HepG2 (cell line): Measurements from ENCODE around the gene NT5C. TPM values are rescaled to one million over a fixed set of nuclear protein-coding genes. Genes with fewer than 3 reads are reported as not detected.
A peak's percentile ranks its signal among the peaks of the same experiment; 100 is the strongest.
"Not testable (repeated sequence)": the region's sequence is repeated elsewhere in the genome, so short reads cannot be mapped to it uniquely, and the experiment has no call there.

ENCODE experiments used
- ATAC-seq: fragments of 200-7000 bp; cut with Tn5 transposase; 3 replicates; pipeline ENCODE4 v1.9.1; 2020; ENCODE audit warnings: mild to moderate bottlenecking, moderate library complexity
- BruUV-seq: library from RNA; stranded (reverse); fragments of 400-500 nt; replicated peaks from 2 replicates; lab custom pipeline; 2021; lab: Mats Ljungman, UMichigan
- CTCF ChIA-PET: fragments of 300-600 bp; formaldehyde crosslinking; extraction: SDS; loops from one replicate; lab custom pipeline; 2021; ENCODE audit warnings: low total read pairs, inconsistent platforms, low intra/inter-chr PET ratio; lab: Yijun Ruan, JAX
- POLR2A ChIA-PET: fragments of 350-600 bp; sonication (Branson Sonifier 250); formaldehyde crosslinking; loops from one replicate; lab custom pipeline; 2020; ENCODE audit warnings: antibody characterized with exemption, inconsistent platforms; lab: Yijun Ruan, JAX
- DNase-seq: peaks from one replicate; pipeline ENCODE4 v3.0.0-alpha.2; 2015; ENCODE audit warnings: low spot score
- FAIRE-seq: peaks from 3 replicates; lab custom pipeline; 2011; peaks lifted over from hg19 to GRCh38; lab: Jason Lieb, UNC
- H2AFZ ChIP-seq: one replicate; pipeline ENCODE4 v1.6.1; 2011; ENCODE audit warnings: low read length, inconsistent platforms
- H3K27ac ChIP-seq: fragments of 300-600 bp; 3 replicates; pipeline ENCODE4 v1.8.0; 2011; ENCODE audit warnings: mixed run types, mild to moderate bottlenecking, mixed read lengths, low read length, inconsistent platforms; ENCODE audit not compliant: insufficient read depth; ENCODE audit errors: extremely low read length
- H3K27me3 ChIP-seq, 2 experiments: fragments of 200-600 bp in 1 of 2; 2 replicates in 1 of 2; 3 replicates in 1 of 2; pipeline versions ENCODE4 v1.6.0 to v1.8.0; 2011; ENCODE audit warnings: low read length in 2 of 2, mild to moderate bottlenecking in 2 of 2, moderate library complexity in 2 of 2, inconsistent platforms in 1 of 2; ENCODE audit not compliant: insufficient read depth in 2 of 2, control insufficient read depth in 1 of 2
- H3K36me3 ChIP-seq, 2 experiments: fragments of 200-600 bp in 1 of 2; replicated peaks in 1 of 2; 2 replicates in 1 of 2; 3 replicates in 1 of 2; pipeline versions ENCODE4 v1.5.1 to v1.8.0; 2011; ENCODE audit warnings: low read length in 2 of 2, inconsistent platforms in 1 of 2; ENCODE audit not compliant: insufficient read depth in 2 of 2, control insufficient read depth in 1 of 2
- H3K4me1 ChIP-seq: 2 replicates; pipeline ENCODE4 v1.5.1; 2012; ENCODE audit warnings: low read length, inconsistent platforms; ENCODE audit not compliant: insufficient read depth
- H3K4me2 ChIP-seq: 2 replicates; pipeline ENCODE4 v1.6.0; 2011; ENCODE audit warnings: low read depth, low read length, inconsistent platforms
- H3K4me3 ChIP-seq, 3 experiments: fragments of 200-600 bp in 1 of 3; sonication (generic), shearing (Covaris generic) in 1 of 3; replicated peaks in 1 of 3; 2 replicates each; pipeline ENCODE4 v1.5.1; 2011 to 2016; ENCODE audit warnings: low read length in 3 of 3, inconsistent platforms in 2 of 3, low read depth in 2 of 3, mild to moderate bottlenecking in 2 of 3, control low read depth in 1 of 3, mixed read lengths in 1 of 3; ENCODE audit not compliant: insufficient read depth in 1 of 3
- H3K79me2 ChIP-seq: one replicate; pipeline ENCODE4 v1.6.1; 2011; ENCODE audit warnings: low read length, inconsistent platforms; ENCODE audit not compliant: insufficient read depth
- H3K9ac ChIP-seq: 2 replicates; pipeline ENCODE4 v1.6.0; 2011; ENCODE audit warnings: mild to moderate bottlenecking, low read depth, low read length, inconsistent platforms; ENCODE audit not compliant: insufficient read depth
- H3K9me3 ChIP-seq: 2 replicates; pipeline ENCODE4 v1.5.1; 2012; ENCODE audit warnings: mild to moderate bottlenecking, low read length
- H4K20me1 ChIP-seq: 2 replicates; pipeline ENCODE4 v1.6.0; 2011; ENCODE audit warnings: inconsistent platforms, mild to moderate bottlenecking, low read length, moderate library complexity; ENCODE audit not compliant: insufficient read depth
- ADNP ChIP-seq: sonication (generic); formaldehyde crosslinking; IDR thresholded peaks from 2 replicates; pipeline ENCODE4 v1.4.0; 2020; ENCODE audit warnings: missing genetic modification reagents
- GATAD2A ChIP-seq: IDR thresholded peaks from 2 replicates; pipeline ENCODE4 v1.6.1; 2016
- HDAC1 ChIP-seq: sonication (generic); formaldehyde crosslinking; IDR thresholded peaks from 2 replicates; pipeline ENCODE4 v1.5.1; 2020; ENCODE audit warnings: mild to moderate bottlenecking, missing genetic modification reagents
- KLF12 ChIP-seq: sonication (generic); formaldehyde crosslinking; IDR thresholded peaks from 2 replicates; pipeline ENCODE4 v1.4.0; 2020; ENCODE audit warnings: missing genetic modification reagents, borderline replicate concordance
- MED1 ChIP-seq: sonication (generic); formaldehyde crosslinking; IDR thresholded peaks from 2 replicates; pipeline ENCODE4 v1.4.0; 2020; ENCODE audit warnings: missing genetic modification reagents
- NBN ChIP-seq: fragments of 450-650 bp; conservative IDR thresholded peaks from 2 replicates; pipeline ENCODE4 v1.6.1; 2017
- SP5 ChIP-seq: IDR thresholded peaks from 2 replicates; pipeline ENCODE4 v1.6.1; 2016; ENCODE audit warnings: low read depth, borderline replicate concordance
- THYN1 ChIP-seq: sonication (generic); formaldehyde crosslinking; IDR thresholded peaks from 2 replicates; pipeline ENCODE4 v1.8.1; 2023; ENCODE audit warnings: low read depth, mild to moderate bottlenecking, moderate library complexity, missing genetic modification reagents, borderline replicate concordance
- TOE1 ChIP-seq: sonication (generic); formaldehyde crosslinking; IDR thresholded peaks from 2 replicates; pipeline ENCODE4 v1.4.0; 2020; ENCODE audit warnings: mild to moderate bottlenecking, missing genetic modification reagents
- ZNF383 ChIP-seq: sonication (generic); formaldehyde crosslinking; IDR thresholded peaks from 2 replicates; pipeline ENCODE4 v1.4.0; 2020; ENCODE audit warnings: missing genetic modification reagents, mild to moderate bottlenecking, borderline replicate concordance
- ZNF460 ChIP-seq: sonication (generic); formaldehyde crosslinking; IDR thresholded peaks from 2 replicates; pipeline ENCODE4 v1.5.1; 2020; ENCODE audit warnings: missing genetic modification reagents, mild to moderate bottlenecking, borderline replicate concordance
- ZNF670 ChIP-seq: sonication (generic); formaldehyde crosslinking; IDR thresholded peaks from 2 replicates; pipeline ENCODE4 v1.8.0; 2022; ENCODE audit warnings: mild to moderate bottlenecking, missing genetic modification reagents, borderline replicate concordance
- ZNF772 ChIP-seq: sonication (generic); formaldehyde crosslinking; IDR thresholded peaks from 2 replicates; pipeline ENCODE4 v1.5.0; 2020; ENCODE audit warnings: mild to moderate bottlenecking, missing genetic modification reagents
- ZNF839 ChIP-seq: sonication (generic); formaldehyde crosslinking; IDR thresholded peaks from 2 replicates; pipeline ENCODE4 v1.4.0; 2020; ENCODE audit warnings: missing genetic modification reagents, mild to moderate bottlenecking, borderline replicate concordance
- WGBS: methylation state at CpG from one replicate; pipeline ENCODE4 v1.1.6; 2017; ENCODE audit warnings: low lambda C conversion rate; 5-methylcytosine and 5-hydroxymethylcytosine counted together
- in situ Hi-C: cut with HindIII; loops from 2 replicates; pipeline ENCODE4 v1.10.0; 2017; ENCODE audit warnings: low pct_unique_long_range_greater_than_20kb; ENCODE audit not compliant: extremely low pct_ligation_motif_present
- intact Hi-C: fragments of 100-400 bp; cut with micrococcal nuclease; formaldehyde crosslinking; loops from one replicate; pipeline ENCODE4 v1.10.0; 2022; ENCODE audit not compliant: unreplicated experiment
- polyA plus RNA-seq, 8 experiments: library from polyadenylated mRNA; depleted of rRNA in 3 of 8; stranded (reverse) in 7 of 8; unstranded in 1 of 8; fragments of >200 nt; fragmentation: Illumina TruSeq in 4 of 8; extraction: Trizol in 4 of 8; gene quantifications; 2 replicates each; pipeline versions ENCODE4 v1.2.1 to v1.2.3, GENCODE V29; 2011 to 2016; ENCODE audit warnings: low read depth in 4 of 8, missing spikeins in 1 of 8, mixed read lengths in 1 of 8; ENCODE audit not compliant: insufficient read depth in 1 of 8
- total RNA-seq, 5 experiments: library from RNA; depleted of rRNA; stranded (reverse); fragments of >200 nt; fragmentation: Illumina TruSeq; extraction: Trizol; gene quantifications; 2 replicates each; pipeline ENCODE4 v1.2.3, GENCODE V29; 2016; ENCODE audit warnings: low read depth in 1 of 5
- TF ChIP-seq, protein P1 (sequence below): sonication (generic); formaldehyde crosslinking; IDR thresholded peaks from 2 replicates; pipeline ENCODE4 v1.4.0; 2020; ENCODE audit warnings: mild to moderate bottlenecking, missing genetic modification reagents
- TF ChIP-seq, protein P2 (sequence below): sonication (generic); formaldehyde crosslinking; IDR thresholded peaks from 2 replicates; pipeline ENCODE4 v1.4.0; 2020; ENCODE audit warnings: mild to moderate bottlenecking, missing genetic modification reagents, borderline replicate concordance
- TF ChIP-seq, protein P3 (sequence below): sonication (generic); formaldehyde crosslinking; IDR thresholded peaks from 2 replicates; pipeline ENCODE4 v1.4.0; 2020; ENCODE audit warnings: mild to moderate bottlenecking, missing genetic modification reagents

NT5C gene
- total and polyA plus RNA-seq, 2 of the 13 experiments (the other 11 are each of a cell fraction or from before 2014, with no cell fraction given) = 42.8 to 48.6 TPM

DNA sequence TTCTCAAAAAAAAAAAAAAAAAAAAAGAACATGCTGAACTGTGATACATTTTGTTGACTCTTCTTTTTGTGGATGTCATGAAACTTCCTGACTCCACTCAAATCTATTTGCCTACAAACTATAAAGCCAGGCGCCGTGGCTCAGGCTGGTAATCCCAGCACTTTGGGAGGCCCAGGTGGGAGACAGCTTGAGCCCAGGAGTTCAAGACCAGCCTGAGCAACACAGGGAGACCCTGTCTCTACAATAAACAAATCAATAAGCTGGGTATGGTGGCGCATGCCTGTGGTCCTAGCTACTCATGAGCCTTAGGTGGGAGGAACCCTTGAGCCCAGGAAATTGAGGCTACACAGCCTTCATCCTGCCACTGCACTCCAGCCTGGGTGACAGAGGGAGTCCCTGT, 1.5 kb upstream of the NT5C start (continued):
- TF ChIP-seq TOE1 (no peak), MED1 (CRISPR knock-in tag) (peak; percentile 14; the same call in 1 of the 2 replicates), KLF12 (CRISPR knock-in tag) (peak; percentile 32; the same call in 1 of the 2 replicates), ZNF772 (CRISPR knock-in tag) (0 out of 2 replicates have a peak, but pooled peaks have one; percentile 30), SP5 (CRISPR knock-in tag) (no peak), ZNF839 (0 out of 2 replicates have a peak, but pooled peaks have one; percentile 19)
- TF ChIP-seq, protein P1, sequence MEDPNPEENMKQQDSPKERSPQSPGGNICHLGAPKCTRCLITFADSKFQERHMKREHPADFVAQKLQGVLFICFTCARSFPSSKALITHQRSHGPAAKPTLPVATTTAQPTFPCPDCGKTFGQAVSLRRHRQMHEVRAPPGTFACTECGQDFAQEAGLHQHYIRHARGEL (CRISPR knock-in tag) = no peak
- TF ChIP-seq, protein P2, sequence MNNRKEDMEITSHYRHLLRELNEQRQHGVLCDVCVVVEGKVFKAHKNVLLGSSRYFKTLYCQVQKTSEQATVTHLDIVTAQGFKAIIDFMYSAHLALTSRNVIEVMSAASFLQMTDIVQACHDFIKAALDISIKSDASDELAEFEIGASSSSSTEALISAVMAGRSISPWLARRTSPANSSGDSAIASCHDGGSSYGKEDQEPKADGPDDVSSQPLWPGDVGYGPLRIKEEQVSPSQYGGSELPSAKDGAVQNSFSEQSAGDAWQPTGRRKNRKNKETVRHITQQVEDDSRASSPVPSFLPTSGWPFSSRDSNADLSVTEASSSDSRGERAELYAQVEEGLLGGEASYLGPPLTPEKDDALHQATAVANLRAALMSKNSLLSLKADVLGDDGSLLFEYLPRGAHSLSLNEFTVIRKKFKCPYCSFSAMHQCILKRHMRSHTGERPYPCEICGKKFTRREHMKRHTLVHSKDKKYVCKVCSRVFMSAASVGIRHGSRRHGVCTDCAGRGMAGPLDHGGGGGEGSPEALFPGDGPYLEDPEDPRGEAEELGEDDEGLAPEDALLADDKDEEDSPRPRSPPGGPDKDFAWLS (CRISPR knock-in tag) = no peak

DNA sequence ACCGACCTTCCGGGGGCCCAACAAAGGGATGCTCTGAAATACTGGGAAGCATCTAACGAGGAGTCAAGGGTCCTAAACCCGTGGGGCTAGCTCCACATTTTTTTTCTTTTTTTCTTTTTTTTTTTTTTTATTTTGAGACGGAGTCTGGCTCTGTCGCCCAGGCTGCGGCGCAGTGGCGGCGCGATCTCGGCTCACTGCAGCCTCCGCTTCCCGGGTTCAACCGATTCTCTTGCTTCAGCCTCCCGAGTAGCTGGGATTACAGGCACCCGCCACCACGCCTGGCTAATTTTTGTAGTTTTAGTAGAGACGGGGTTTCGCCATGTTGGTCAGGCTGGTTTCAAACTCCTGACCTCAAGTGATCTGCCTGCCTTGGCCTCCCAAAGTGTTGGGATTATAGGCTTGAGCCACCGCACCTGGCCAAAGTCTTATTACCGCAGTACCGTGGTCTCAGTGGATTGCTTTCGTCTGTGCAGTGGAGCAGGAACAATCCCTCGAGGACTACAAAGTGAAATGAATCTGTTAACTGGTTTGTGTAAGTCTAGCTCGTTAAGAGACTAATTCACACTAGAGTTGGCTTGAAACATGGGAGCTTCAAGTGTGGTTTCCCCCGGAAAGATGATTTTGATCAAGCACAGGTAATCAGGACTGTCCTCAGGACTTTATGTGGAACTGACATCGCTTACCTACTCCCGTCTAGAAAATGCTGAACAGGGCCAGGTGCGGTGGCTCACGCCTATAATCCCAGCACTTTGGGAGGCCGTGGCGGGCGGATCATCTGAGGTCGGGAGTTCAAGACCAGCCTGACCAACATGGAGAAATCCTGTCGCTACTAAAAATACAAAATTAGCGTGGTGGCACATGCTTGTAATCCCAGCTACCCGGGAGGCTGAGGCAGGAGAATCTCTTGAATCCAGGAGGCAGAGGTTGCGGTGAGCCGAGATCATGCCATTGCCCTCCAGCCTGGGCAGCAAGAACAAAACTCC, 767 bp upstream of the NT5C start:
- BruUV-seq, ATAC-seq: not testable (repeated sequence)
- 82% methylated on average over 40 of the region's 40 CpGs for WGBS
- 0 out of 2 replicates have a peak, but pooled peaks have one; percentile 32 for TF ChIP-seq ZNF670
- 0 out of 2 replicates have a peak, but pooled peaks have one; percentile 14 for TF ChIP-seq ZNF383 (CRISPR knock-in tag)
- 0 out of 2 replicates have a peak, but pooled peaks have one; percentile 8 for TF ChIP-seq HDAC1 (CRISPR knock-in tag)
- 0 out of 2 replicates have a peak, but pooled peaks have one; percentile 55 for TF ChIP-seq ADNP (CRISPR knock-in tag)
- 0 out of 2 replicates have a peak, but pooled peaks have one; percentile 74 for TF ChIP-seq THYN1 (CRISPR knock-in tag)
- TF ChIP-seq ZNF460 = peak; percentile 80
- TF ChIP-seq, protein P3, sequence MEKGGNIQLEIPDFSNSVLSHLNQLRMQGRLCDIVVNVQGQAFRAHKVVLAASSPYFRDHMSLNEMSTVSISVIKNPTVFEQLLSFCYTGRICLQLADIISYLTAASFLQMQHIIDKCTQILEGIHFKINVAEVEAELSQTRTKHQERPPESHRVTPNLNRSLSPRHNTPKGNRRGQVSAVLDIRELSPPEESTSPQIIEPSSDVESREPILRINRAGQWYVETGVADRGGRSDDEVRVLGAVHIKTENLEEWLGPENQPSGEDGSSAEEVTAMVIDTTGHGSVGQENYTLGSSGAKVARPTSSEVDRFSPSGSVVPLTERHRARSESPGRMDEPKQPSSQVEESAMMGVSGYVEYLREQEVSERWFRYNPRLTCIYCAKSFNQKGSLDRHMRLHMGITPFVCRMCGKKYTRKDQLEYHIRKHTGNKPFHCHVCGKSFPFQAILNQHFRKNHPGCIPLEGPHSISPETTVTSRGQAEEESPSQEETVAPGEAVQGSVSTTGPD = 0 out of 2 replicates have a peak, but pooled peaks have one; percentile 49
- peak; percentile 18; the same call in 1 of the 2 replicates for TF ChIP-seq GATAD2A (CRISPR knock-in tag)
- TF ChIP-seq NBN = 0 out of 2 replicates have a peak, but pooled peaks have one; percentile 27

More for the DNA sequence above, 767 bp upstream of the NT5C start:
- Histone ChIP-seq H3K4me1 (peaks cover 26% of the 10 kb centered on the region), H3K4me3 (peak overlapping the region; percentile 77 to 96 (median 83)), H3K4me2 (peak overlapping the region; percentile 59), H3K36me3 (peaks cover 10 to 31% of the 10 kb centered on the region in 2 experiments), H3K27ac (peak overlapping the region; percentile 86), H3K9ac (peak overlapping the region; percentile 85)
- H4K20me1 ChIP-seq, in situ Hi-C loops, H3K9me3 ChIP-seq, FAIRE-seq, DNase-seq, H2AFZ ChIP-seq, H3K27me3 ChIP-seq, H3K79me2 ChIP-seq: not testable (repeated sequence)
- ChIA-PET CTCF (interaction anchor here (1.3 to 2.8 kb wide), 2 partner anchors 18 to 69 kb away, joined by 3 to 26 read pairs; no protein-coding TSS in a partner anchor), POLR2A (interaction anchor here (0.7 to 3.1 kb wide), 37 partner anchors 9 to 648 kb away, joined by 3 to 23 read pairs (median 5); partner anchors contain the start of genes ARMC7, CDR2L, JPT1 and MIF4GD)
- intact Hi-C loops = loop anchor here (5.0 kb wide), 1 partner anchor 70 kb away; no protein-coding TSS in a partner anchor
